Trophoblast cell (in vitro differentiated cells and primary cell): ENCODE measurements around the gene GPR34.

ENCODE experiments used
- DNase-seq, 2 donors: peaks; one replicate each; pipeline ENCODE4 v3.0.0-alpha.2; 2016
- H2AFZ ChIP-seq: 2 replicates; pipeline ENCODE4 v1.6.1; 2013; ENCODE audit warnings: low read length, moderate library complexity, mild to moderate bottlenecking; ENCODE audit not compliant: insufficient read depth, poor library complexity
- H2AK5ac ChIP-seq: 2 replicates; pipeline ENCODE4 v1.6.1; 2013; ENCODE audit warnings: mild to moderate bottlenecking, low read length
- H2BK120ac ChIP-seq: 2 replicates; pipeline ENCODE4 v1.6.1; 2013; ENCODE audit warnings: low read length, mild to moderate bottlenecking, moderate library complexity; ENCODE audit not compliant: insufficient read depth, poor library complexity
- H2BK12ac ChIP-seq: 2 replicates; pipeline ENCODE4 v1.6.1; 2013; ENCODE audit warnings: mild to moderate bottlenecking, low read length, moderate library complexity
- H2BK5ac ChIP-seq: 2 replicates; pipeline ENCODE4 v1.6.1; 2013; ENCODE audit warnings: low read length, low read depth, moderate library complexity, mild to moderate bottlenecking; ENCODE audit not compliant: poor library complexity
- H3K14ac ChIP-seq: 2 replicates; pipeline ENCODE4 v1.6.1; 2013; ENCODE audit warnings: mild to moderate bottlenecking, low read length
- H3K18ac ChIP-seq: 2 replicates; pipeline ENCODE4 v1.6.1; 2013; ENCODE audit warnings: mild to moderate bottlenecking, low read length
- H3K23ac ChIP-seq: 2 replicates; pipeline ENCODE4 v1.6.1; 2013; ENCODE audit warnings: low read length
- H3K27ac ChIP-seq: 2 replicates; pipeline ENCODE4 v1.5.1; 2013; ENCODE audit warnings: low read depth, mild to moderate bottlenecking, inconsistent platforms, low read length, moderate library complexity
- H3K27me3 ChIP-seq: 2 replicates; pipeline ENCODE4 v1.6.1; 2013; ENCODE audit warnings: inconsistent platforms, mild to moderate bottlenecking, low read length, moderate library complexity; ENCODE audit not compliant: insufficient read depth
- H3K36me3 ChIP-seq, 2 experiments: 1 replicate in 1 of 2; 2 replicates in 1 of 2; pipeline ENCODE4 v1.6.1; 2013; ENCODE audit warnings: low read length in 2 of 2, mild to moderate bottlenecking in 2 of 2, moderate library complexity in 1 of 2; ENCODE audit not compliant: insufficient read depth in 2 of 2, control insufficient read depth in 1 of 2
- H3K4ac ChIP-seq: 2 replicates; pipeline ENCODE4 v1.6.1; 2013; ENCODE audit warnings: low read depth, mild to moderate bottlenecking, low read length, moderate library complexity
- H3K4me1 ChIP-seq, 2 experiments: 1 replicate in 1 of 2; 2 replicates in 1 of 2; pipeline ENCODE4 v1.6.1; 2013; ENCODE audit warnings: low read length in 2 of 2, mild to moderate bottlenecking in 2 of 2, moderate library complexity in 1 of 2; ENCODE audit not compliant: insufficient read depth in 2 of 2, control insufficient read depth in 1 of 2
- H3K4me2 ChIP-seq: 2 replicates; pipeline ENCODE4 v1.6.1; 2013; ENCODE audit warnings: inconsistent platforms, mild to moderate bottlenecking, low read length, moderate library complexity
- H3K4me3 ChIP-seq: 2 replicates; pipeline ENCODE4 v1.5.1; 2013; ENCODE audit warnings: mild to moderate bottlenecking, low read depth, low read length, inconsistent platforms
- H3K79me1 ChIP-seq: one replicate; pipeline ENCODE4 v1.6.1; 2013; ENCODE audit warnings: low read length
- H3K79me2 ChIP-seq: 2 replicates; pipeline ENCODE4 v1.6.1; 2013; ENCODE audit warnings: low read length, mild to moderate bottlenecking; ENCODE audit not compliant: control insufficient read depth, insufficient read depth, poor library complexity
- H3K9ac ChIP-seq: 2 replicates; pipeline ENCODE4 v1.6.1; 2013; ENCODE audit warnings: mild to moderate bottlenecking, low read length
- H3K9me3 ChIP-seq: 2 replicates; pipeline ENCODE4 v1.6.1; 2013; ENCODE audit warnings: low read depth, mild to moderate bottlenecking, control low read depth, inconsistent platforms, low read length; ENCODE audit not compliant: insufficient read depth
- H4K12ac ChIP-seq: 2 replicates; pipeline ENCODE4 v1.6.1; 2013; ENCODE audit warnings: low read depth, mild to moderate bottlenecking, low read length, moderate library complexity
- H4K8ac ChIP-seq: 2 replicates; pipeline ENCODE4 v1.6.1; 2013; ENCODE audit warnings: low read depth, mild to moderate bottlenecking, low read length, moderate library complexity
- H4K91ac ChIP-seq: one replicate; pipeline ENCODE4 v1.6.1; 2013; ENCODE audit warnings: low read depth, mild to moderate bottlenecking, low read length, moderate library complexity
- WGBS: extraction: QIAGEN DNeasy Blood & Tissue Kit; methylation state at CpG from one replicate; pipeline ENCODE4 v1.1.7; 2013; ENCODE audit warnings: missing lambda C conversion rate; ENCODE audit not compliant: insufficient read length, insufficient coverage; ENCODE audit errors: extremely low coverage; 5-methylcytosine and 5-hydroxymethylcytosine counted together

Gene GPR34

GRCh38 chrX:41722816-41723618 lies 34.2 kb downstream of the GPR34 start:
- DNase-seq = no peak
- H2BK5ac ChIP-seq = no peak overlapping the region
- no peak overlapping the region for H3K27ac ChIP-seq
- no peak overlapping the region for H2BK12ac ChIP-seq
- H3K9ac ChIP-seq = no peak overlapping the region
- no peak overlapping the region for H3K23ac ChIP-seq
- H3K79me2 ChIP-seq = no peaks in the 10 kb centered on the region
- no CpG with 5 or more reads among the region's 3 CpGs for WGBS
- no peak overlapping the region for H4K12ac ChIP-seq
- H4K8ac ChIP-seq = no peak overlapping the region
- no peak overlapping the region for H2BK120ac ChIP-seq
- no peak overlapping the region for H3K14ac ChIP-seq
- no peak overlapping the region for H3K4me3 ChIP-seq
- H3K4me1 ChIP-seq = peaks cover 0 to 2% of the 10 kb centered on the region in 2 experiments
- H2AK5ac ChIP-seq = no peak overlapping the region
- H3K4ac ChIP-seq = no peak overlapping the region
- no peak overlapping the region for H4K91ac ChIP-seq
- H3K36me3 ChIP-seq = peaks cover 0 to 1% of the 10 kb centered on the region in 2 experiments
- H3K4me2 ChIP-seq = no peak overlapping the region
- H3K79me1 ChIP-seq = peaks cover 2% of the 10 kb centered on the region
- no peak overlapping the region for H3K18ac ChIP-seq
- H3K27me3 ChIP-seq = no peaks in the 10 kb centered on the region
- no peaks in the 10 kb centered on the region for H3K9me3 ChIP-seq
- H2AFZ ChIP-seq = no peak overlapping the region

- no peak for DNase-seq
- H3K4me1 ChIP-seq = no peaks in the 10 kb centered on the region
- H3K27me3 ChIP-seq = no peaks in the 10 kb centered on the region
- H3K36me3 ChIP-seq = peaks cover 0 to 1% of the 10 kb centered on the region in 2 experiments
- no peak within 1 kb of the TSS for H3K27ac ChIP-seq
- H4K12ac ChIP-seq = no peak within 1 kb of the TSS
- no peak within 1 kb of the TSS for H2AK5ac ChIP-seq
- H3K79me1 ChIP-seq = peaks cover 2% of the 10 kb centered on the region
- no peaks in the 10 kb centered on the region for H3K79me2 ChIP-seq
- no peak within 1 kb of the TSS for H4K91ac ChIP-seq
- no peak within 1 kb of the TSS for H3K4ac ChIP-seq
- no peak within 1 kb of the TSS for H2AFZ ChIP-seq
- H3K14ac ChIP-seq = no peak within 1 kb of the TSS
- no peak within 1 kb of the TSS for H3K4me2 ChIP-seq
- H4K8ac ChIP-seq = no peak within 1 kb of the TSS
- H3K4me3 ChIP-seq = no peak within 1 kb of the TSS
- no peak within 1 kb of the TSS for H2BK12ac ChIP-seq
- no peaks in the 10 kb centered on the region for H3K9me3 ChIP-seq
- H3K18ac ChIP-seq = no peak within 1 kb of the TSS
- H3K9ac ChIP-seq = no peak within 1 kb of the TSS
- H2BK5ac ChIP-seq = no peak within 1 kb of the TSS
- no peak within 1 kb of the TSS for H3K23ac ChIP-seq
- no peak within 1 kb of the TSS for H2BK120ac ChIP-seq
- no CpG with 5 or more reads among the region's 2 CpGs for WGBS
Measured at GRCh38 chrX:41723826-41724225, 35.1 kb downstream of the GPR34 start, which contains the start of gene GPR82. Gene GPR82 (plus strand): TSS chrX:41724181. CDS start chrX:41727027, 2,846 bp downstream.

- Histone ChIP-seq H3K23ac (no peak overlapping the region), H2AK5ac (no peak overlapping the region), H3K9ac (no peak overlapping the region), H3K4me3 (no peak overlapping the region), H3K79me2 (no peaks in the 10 kb centered on the region), H3K4ac (no peak overlapping the region), H2BK12ac (no peak overlapping the region), H2BK5ac (no peak overlapping the region), H3K79me1 (no peaks in the 10 kb centered on the region), H3K14ac (no peak overlapping the region), H3K9me3 (no peaks in the 10 kb centered on the region), H4K91ac (no peak overlapping the region), H3K27ac (no peak overlapping the region), H2BK120ac (no peak overlapping the region), H4K12ac (no peak overlapping the region), H3K36me3 (no peaks in the 10 kb centered on the region), H2AFZ (no peak overlapping the region), H3K18ac (no peak overlapping the region), H3K4me2 (no peak overlapping the region), H3K27me3 (no peaks in the 10 kb centered on the region), H4K8ac (no peak overlapping the region), H3K4me1 (no peaks in the 10 kb centered on the region)
- no CpG with 5 or more reads among the region's 3 CpGs for WGBS
- no peak for DNase-seq
Measured at GRCh38 chrX:41728125-41728524, 39.4 kb downstream of the GPR34 start.

GRCh38 chrX:41730081-41730480 lies 41.3 kb downstream of the GPR34 start:
- Histone ChIP-seq H3K4ac (no peak overlapping the region), H3K14ac (no peak overlapping the region), H3K4me1 (no peaks in the 10 kb centered on the region), H2AFZ (no peak overlapping the region), H3K27ac (no peak overlapping the region), H3K4me2 (no peak overlapping the region), H3K23ac (no peak overlapping the region), H2BK120ac (no peak overlapping the region), H4K8ac (no peak overlapping the region), H2AK5ac (no peak overlapping the region), H3K9me3 (no peaks in the 10 kb centered on the region), H3K79me2 (no peaks in the 10 kb centered on the region), H3K36me3 (no peaks in the 10 kb centered on the region), H3K27me3 (no peaks in the 10 kb centered on the region), H2BK5ac (no peak overlapping the region), H4K91ac (no peak overlapping the region), H3K9ac (no peak overlapping the region), H2BK12ac (no peak overlapping the region), H4K12ac (no peak overlapping the region), H3K79me1 (no peaks in the 10 kb centered on the region), H3K4me3 (no peak overlapping the region), H3K18ac (no peak overlapping the region)
- no peak for DNase-seq
- no CpG with 5 or more reads among the region's 2 CpGs for WGBS
